Measurements from ENCODE around the gene SLC4A5. TPM values are rescaled to one million over a fixed set of nuclear protein-coding genes. Genes with fewer than 3 reads are reported as not detected.
"Not testable (repeated sequence)": the region's sequence is repeated elsewhere in the genome, so short reads cannot be mapped to it uniquely, and the experiment has no call there.

The SLC4A5 gene
- total RNA-seq, 1 donor from 2014 or later = 1.8 TPM

DNA sequence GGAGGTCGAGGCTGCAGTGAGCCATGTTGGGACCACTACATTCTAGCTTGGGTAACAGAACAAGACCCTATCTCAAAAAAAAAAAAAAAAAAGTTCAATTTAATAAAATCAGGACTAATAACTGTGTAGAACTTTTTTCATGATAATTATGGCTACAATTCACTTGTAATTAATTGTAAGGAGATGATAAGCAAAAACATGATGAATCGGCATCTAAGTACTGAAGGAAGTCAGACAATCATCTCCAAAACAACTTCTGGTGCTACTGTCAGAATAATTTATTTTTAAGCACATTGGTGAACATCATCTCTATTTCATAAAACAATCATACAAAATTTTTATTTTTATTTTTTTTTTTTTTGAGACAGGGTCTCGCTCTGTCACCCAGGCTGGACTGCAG lies 154.5 kb downstream of the SLC4A5 start:
- Mint-ChIP-seq H3K9me3 (peaks cover 4% of the 10 kb centered on the region), H3K4me3 (ENCODE audit: low read depth) (no peak overlapping the region), H3K27me3 (ENCODE audit: low read depth) (peaks cover 3% of the 10 kb centered on the region), H3K4me1 (ENCODE audit: low read depth) (peaks cover 28% of the 10 kb centered on the region), H3K36me3 (ENCODE audit: low read depth) (peaks cover 4% of the 10 kb centered on the region), H3K27ac (no peak overlapping the region)
- intact Hi-C loops (cut with micrococcal nuclease) = no loop called here
- DNase-seq (ENCODE audit: low spot score) = no peak

DNA sequence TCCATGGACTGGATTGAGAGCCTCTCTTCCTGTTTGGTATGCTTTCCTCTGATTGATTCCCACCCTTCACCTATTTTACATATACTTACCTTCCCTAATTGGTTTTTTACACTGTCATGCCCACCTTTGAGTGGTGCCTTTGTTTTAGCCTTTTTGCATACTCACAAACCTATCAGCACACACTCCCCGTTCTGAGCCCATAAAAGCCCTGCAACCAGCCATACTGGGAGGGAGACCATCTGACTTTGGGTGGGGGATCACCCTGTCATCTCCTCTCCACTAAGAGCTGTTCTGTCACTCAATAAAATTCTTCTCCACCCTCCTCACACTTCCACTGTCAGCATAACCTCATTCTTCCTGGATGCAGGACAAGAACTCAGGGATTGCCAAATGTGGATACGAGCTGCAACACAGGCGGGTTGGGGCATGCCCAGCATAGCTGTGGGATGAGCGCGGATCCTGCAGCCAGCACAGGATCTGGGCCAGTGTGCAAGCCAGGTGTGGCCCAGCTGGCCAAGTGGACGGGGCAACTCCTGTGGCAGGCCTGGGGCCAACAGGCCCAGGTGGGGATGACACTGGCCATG lies 155.1 kb downstream of the SLC4A5 start:
- peaks cover 29% of the 10 kb centered on the region for H3K4me1 Mint-ChIP-seq (ENCODE audit: low read depth)
- peaks cover 3% of the 10 kb centered on the region for H3K27me3 Mint-ChIP-seq (ENCODE audit: low read depth)
- H3K36me3 Mint-ChIP-seq (ENCODE audit: low read depth) = peaks cover 4% of the 10 kb centered on the region
- DNase-seq (ENCODE audit: low spot score) = no peak
- H3K9me3 Mint-ChIP-seq = peaks cover 4% of the 10 kb centered on the region
- H3K4me3 Mint-ChIP-seq (ENCODE audit: low read depth) = no peak overlapping the region
- H3K27ac Mint-ChIP-seq = no peak overlapping the region
- intact Hi-C loops (cut with micrococcal nuclease) = no loop called here

DNA sequence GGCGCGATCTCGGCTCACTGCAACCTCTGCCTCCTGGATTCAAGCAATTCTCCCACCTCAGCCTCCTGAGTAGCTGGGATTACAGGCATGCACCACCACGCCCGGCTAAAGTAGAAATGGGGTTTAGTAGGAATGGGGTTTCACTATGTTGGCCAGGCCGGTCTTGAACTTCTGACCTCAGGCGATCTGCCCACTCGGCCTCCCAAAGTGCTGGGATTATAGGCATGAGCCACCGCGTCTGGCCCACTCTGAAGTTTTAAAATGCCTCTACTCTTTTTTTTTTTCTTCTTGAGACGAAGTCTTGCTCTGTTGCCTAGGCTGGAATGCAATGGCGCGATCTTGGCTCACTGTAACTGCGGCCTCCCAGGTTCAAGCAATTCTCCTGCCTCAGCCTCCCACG lies 156.5 kb downstream of the SLC4A5 start:
- H3K4me1 Mint-ChIP-seq (ENCODE audit: low read depth) = peaks cover 32% of the 10 kb centered on the region
- not testable (repeated sequence) for H3K9me3 Mint-ChIP-seq; H3K27me3 Mint-ChIP-seq (ENCODE audit: low read depth); H3K4me3 Mint-ChIP-seq (ENCODE audit: low read depth); H3K36me3 Mint-ChIP-seq (ENCODE audit: low read depth); DNase-seq (ENCODE audit: low spot score)
- peak overlapping the region; percentile 75 for H3K27ac Mint-ChIP-seq
- intact Hi-C loops (cut with micrococcal nuclease) = loop anchor here (1.0 kb wide), 1 partner anchor 12 kb away; the partner anchor contains the start of gene MTHFD2

DNA sequence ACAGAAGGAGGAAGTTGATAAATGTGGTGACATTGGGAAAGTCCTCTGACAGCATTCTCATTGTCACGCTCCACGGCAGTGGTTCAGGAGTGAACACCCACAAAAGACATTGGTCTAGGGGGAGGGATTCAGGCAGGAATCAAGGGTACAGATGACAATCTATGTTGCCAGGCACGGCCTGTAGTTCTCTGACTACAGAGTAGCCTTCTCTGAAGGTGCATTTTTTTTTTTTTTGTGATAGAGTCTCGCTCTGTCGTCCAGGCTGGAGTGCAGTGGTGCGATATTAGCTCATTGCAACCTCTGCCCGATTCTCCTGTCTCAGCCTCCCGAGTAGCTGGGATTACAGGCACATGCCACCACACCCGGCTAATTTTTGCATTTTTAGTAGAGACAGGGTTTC lies 157.2 kb downstream of the SLC4A5 start:
- Mint-ChIP-seq H3K36me3 (ENCODE audit: low read depth) (peaks cover 4% of the 10 kb centered on the region), H3K4me3 (ENCODE audit: low read depth) (no peak overlapping the region), H3K27ac (peak overlapping the region; percentile 75), H3K9me3 (peaks cover 4% of the 10 kb centered on the region), H3K27me3 (ENCODE audit: low read depth) (peaks cover 2% of the 10 kb centered on the region), H3K4me1 (ENCODE audit: low read depth) (peaks cover 35% of the 10 kb centered on the region)
- peak; percentile 46 for DNase-seq (ENCODE audit: low spot score)
- intact Hi-C loops (cut with micrococcal nuclease) = loop anchor here (1.0 kb wide), 1 partner anchor 12 kb away; the partner anchor contains the start of gene MTHFD2

DNA sequence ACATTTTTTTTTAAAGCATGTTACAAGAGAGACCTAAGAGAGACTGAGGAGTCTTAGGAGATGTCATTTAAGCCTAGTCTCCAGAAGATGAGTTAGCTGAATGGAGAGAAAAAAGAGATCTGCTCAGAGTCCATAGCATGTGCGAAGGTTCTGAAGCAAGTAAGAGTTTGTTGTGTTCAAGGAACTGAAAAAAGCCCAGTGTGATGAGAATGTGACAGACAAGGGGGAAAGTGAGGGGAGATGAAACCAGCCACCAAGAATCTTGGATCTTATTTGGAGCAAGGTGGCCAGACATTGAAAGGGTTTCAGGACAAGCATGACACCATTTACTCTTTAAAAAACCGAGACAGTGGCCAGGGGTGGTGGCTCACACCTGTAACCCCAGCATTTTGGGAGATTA lies 159.3 kb downstream of the SLC4A5 start:
- DNase-seq (ENCODE audit: low spot score) = no peak
- intact Hi-C loops (cut with micrococcal nuclease) = no loop called here
- peaks cover 4% of the 10 kb centered on the region for H3K36me3 Mint-ChIP-seq (ENCODE audit: low read depth)
- H3K9me3 Mint-ChIP-seq = peaks cover 4% of the 10 kb centered on the region
- H3K4me1 Mint-ChIP-seq (ENCODE audit: low read depth) = peaks cover 37% of the 10 kb centered on the region
- H3K27ac Mint-ChIP-seq = peak overlapping the region; percentile 0
- H3K4me3 Mint-ChIP-seq (ENCODE audit: low read depth) = no peak overlapping the region
- no peaks in the 10 kb centered on the region for H3K27me3 Mint-ChIP-seq (ENCODE audit: low read depth)

DNA sequence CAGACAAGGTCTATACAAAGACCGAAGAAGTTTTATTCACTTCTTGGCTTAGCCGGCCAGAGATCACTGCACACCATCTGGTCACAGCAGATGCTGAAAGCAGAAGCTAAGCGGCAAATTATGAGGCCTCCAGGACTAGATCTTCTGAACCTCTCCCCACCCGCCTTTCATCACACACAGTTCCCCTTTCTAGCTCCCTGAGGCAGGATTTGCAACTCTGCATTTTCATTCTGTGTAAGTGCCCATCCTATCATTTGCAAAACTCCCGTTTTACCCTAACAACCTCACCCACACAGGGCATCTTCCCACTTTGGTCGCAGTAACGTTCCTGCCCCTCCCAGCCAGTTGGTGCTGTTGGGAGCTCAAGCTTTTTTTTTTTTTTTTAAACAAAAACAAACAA lies 161.5 kb downstream of the SLC4A5 start:
- peaks cover 40% of the 10 kb centered on the region for H3K4me1 Mint-ChIP-seq (ENCODE audit: low read depth)
- DNase-seq (ENCODE audit: low spot score) = no peak
- no peak overlapping the region for H3K4me3 Mint-ChIP-seq (ENCODE audit: low read depth)
- peaks cover 13% of the 10 kb centered on the region for H3K36me3 Mint-ChIP-seq (ENCODE audit: low read depth)
- peaks cover 4% of the 10 kb centered on the region for H3K9me3 Mint-ChIP-seq
- H3K27ac Mint-ChIP-seq = peak overlapping the region; percentile 76
- no peaks in the 10 kb centered on the region for H3K27me3 Mint-ChIP-seq (ENCODE audit: low read depth)
- intact Hi-C loops (cut with micrococcal nuclease) = no loop called here

DNA sequence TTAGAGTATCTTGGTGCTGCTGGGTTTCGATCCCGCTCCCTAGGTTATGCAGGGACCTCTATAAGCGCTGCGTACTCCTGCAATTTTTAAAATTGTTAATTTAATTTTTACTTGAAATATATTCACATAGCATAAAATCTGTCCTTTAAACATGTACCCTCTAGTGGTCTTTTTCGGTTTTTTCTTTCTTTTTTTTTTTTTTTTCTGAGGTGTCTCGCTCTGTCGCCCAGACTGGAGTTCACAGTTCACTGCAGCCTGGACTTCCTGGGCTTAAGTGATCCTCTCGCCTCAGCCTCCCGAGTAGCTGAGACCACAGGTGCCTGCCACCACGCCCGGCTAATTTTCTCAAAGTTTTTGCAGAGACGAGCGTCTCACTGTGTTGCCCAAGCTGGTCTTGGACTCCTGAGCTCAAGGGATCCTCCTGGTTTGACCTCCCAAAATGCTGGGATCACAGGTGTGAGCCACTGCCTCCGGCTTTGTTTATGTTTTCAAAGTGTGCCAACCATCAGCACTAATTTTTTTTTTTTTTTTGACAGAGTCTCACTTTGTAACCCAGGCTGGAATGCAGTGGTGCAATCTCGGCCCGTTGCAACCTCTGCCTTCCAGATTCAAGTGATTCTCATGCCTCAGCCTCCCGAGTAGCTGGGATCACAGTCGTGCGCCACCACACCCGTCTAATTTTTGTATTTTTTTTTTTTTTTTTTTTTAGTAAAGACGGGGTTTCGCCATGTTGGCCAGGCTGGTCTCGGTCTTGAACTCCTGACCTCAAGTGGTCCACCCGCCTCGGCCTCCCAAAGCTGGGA lies 164.0 kb downstream of the SLC4A5 start:
- H3K9me3 Mint-ChIP-seq = no peaks in the 10 kb centered on the region
- intact Hi-C loops (cut with micrococcal nuclease) = no loop called here
- peak overlapping the region; percentile 81 for H3K27ac Mint-ChIP-seq
- no peak for DNase-seq (ENCODE audit: low spot score)
- H3K4me3 Mint-ChIP-seq (ENCODE audit: low read depth) = peak overlapping the region; percentile 85
- no peaks in the 10 kb centered on the region for H3K27me3 Mint-ChIP-seq (ENCODE audit: low read depth)
- H3K36me3 Mint-ChIP-seq (ENCODE audit: low read depth) = peaks cover 26% of the 10 kb centered on the region
- peaks cover 42% of the 10 kb centered on the region for H3K4me1 Mint-ChIP-seq (ENCODE audit: low read depth)

DNA sequence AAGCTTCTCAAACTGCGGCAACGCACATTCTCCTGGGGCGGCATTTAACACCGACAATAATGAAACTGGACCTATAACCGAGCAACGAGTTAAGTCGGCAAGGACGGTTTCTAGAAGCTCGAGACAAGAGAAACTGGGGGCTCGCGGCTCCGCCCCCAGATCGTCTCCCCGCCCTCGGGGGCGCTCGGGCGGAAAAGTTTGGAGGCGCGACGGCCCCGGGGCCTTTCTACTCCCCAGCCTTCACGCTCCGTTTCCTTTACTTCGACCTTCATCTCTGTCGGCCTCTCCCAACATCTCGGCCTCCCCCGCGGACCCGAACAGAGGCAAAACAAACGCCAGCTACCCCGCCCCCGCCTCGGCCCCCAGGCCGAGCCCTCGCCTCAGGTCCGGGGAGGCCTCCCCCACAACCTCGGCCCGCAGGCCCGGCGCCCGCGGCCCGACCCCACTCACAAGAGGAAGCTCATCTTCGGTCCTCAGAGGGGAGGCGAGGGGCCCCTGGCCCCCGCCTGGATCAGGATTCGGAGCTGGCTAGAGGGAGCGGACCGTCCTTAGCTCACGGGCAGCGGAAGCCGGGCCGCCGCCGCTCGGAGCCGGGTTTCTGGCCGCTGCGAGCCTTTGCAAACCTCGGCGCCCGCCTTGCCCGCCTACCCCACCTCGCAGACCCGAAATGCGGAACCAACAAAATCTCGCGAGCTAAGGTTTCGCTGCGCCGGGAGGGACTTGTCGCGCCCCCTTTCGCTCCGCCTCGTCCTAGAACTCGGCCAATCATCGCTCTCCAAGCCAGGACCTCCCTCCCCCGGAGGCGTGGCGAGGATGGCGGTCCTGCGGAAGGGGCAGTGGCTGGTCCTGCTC lies 164.8 kb downstream of the SLC4A5 start, which contains the start of gene MOB1A:
MOB1A (minus strand) TSS at position 669 of the 852 bp plus-strand sequence; CDS start at position 464, 205 bp downstream.
- peak; percentile 97 for DNase-seq (ENCODE audit: low spot score)
- H3K9me3 Mint-ChIP-seq = no peaks in the 10 kb centered on the region
- peak within 1 kb of the TSS; percentile 81 for H3K27ac Mint-ChIP-seq
- peak within 1 kb of the TSS; percentile 85 for H3K4me3 Mint-ChIP-seq (ENCODE audit: low read depth)
- intact Hi-C loops (cut with micrococcal nuclease) = loop anchor here (1.0 kb wide), 2 partner anchors 20 to 28 kb away; partner anchors contain the start of gene MTHFD2
- H3K27me3 Mint-ChIP-seq (ENCODE audit: low read depth) = no peaks in the 10 kb centered on the region
- H3K36me3 Mint-ChIP-seq (ENCODE audit: low read depth) = peaks cover 28% of the 10 kb centered on the region
- H3K4me1 Mint-ChIP-seq (ENCODE audit: low read depth) = peaks cover 40% of the 10 kb centered on the region

DNA sequence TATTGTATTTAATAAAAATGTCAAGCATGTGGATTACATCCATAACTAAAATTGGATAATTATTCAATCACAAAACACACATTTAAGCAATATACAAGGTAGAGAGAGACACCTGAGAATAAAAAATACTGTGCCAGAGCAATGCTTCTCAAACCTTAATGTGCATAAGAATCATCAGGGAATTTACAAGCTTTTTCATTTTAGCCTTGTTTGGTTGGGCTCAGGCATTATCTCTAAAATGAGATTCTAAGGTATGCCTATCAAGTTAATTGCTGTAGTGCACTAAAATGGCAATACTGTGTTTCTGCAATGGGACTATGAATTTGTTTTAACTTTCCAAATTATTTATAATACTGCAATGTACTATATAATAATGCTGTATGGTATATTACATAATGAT lies 165.5 kb downstream of the SLC4A5 start:
- Mint-ChIP-seq H3K9me3 (no peaks in the 10 kb centered on the region), H3K36me3 (ENCODE audit: low read depth) (peaks cover 32% of the 10 kb centered on the region), H3K27ac (peak overlapping the region; percentile 81), H3K4me3 (ENCODE audit: low read depth) (peak overlapping the region; percentile 85), H3K27me3 (ENCODE audit: low read depth) (no peaks in the 10 kb centered on the region), H3K4me1 (ENCODE audit: low read depth) (peaks cover 44% of the 10 kb centered on the region)
- no peak for DNase-seq (ENCODE audit: low spot score)
- intact Hi-C loops (cut with micrococcal nuclease) = loop anchor here (1.0 kb wide), 2 partner anchors 21 to 29 kb away; partner anchors contain the start of gene MTHFD2

DNA sequence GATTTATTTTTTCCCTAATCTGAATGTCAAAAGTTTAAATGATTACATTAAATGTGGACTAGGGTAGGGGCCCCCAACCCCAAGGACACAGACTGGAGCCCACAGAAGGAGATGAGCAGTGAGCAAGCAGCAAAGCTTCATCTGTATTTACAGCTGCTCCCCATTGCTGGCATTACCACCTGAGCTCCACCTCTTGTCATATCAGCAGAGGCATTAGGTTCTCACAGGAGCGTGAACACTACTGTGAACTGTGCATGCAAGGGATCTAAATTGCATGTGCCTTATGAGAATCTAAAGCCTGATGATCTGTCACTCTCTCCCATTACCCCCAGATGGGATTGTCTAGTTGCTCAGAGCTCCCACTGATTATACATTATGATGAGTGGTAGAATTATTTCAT lies 168.3 kb downstream of the SLC4A5 start:
- intact Hi-C loops (cut with micrococcal nuclease) = no loop called here
- Mint-ChIP-seq H3K27ac (no peak overlapping the region), H3K4me3 (ENCODE audit: low read depth) (no peak overlapping the region), H3K9me3 (no peaks in the 10 kb centered on the region), H3K27me3 (ENCODE audit: low read depth) (no peaks in the 10 kb centered on the region), H3K36me3 (ENCODE audit: low read depth) (peaks cover 52% of the 10 kb centered on the region), H3K4me1 (ENCODE audit: low read depth) (peaks cover 42% of the 10 kb centered on the region)
- DNase-seq (ENCODE audit: low spot score) = no peak

DNA sequence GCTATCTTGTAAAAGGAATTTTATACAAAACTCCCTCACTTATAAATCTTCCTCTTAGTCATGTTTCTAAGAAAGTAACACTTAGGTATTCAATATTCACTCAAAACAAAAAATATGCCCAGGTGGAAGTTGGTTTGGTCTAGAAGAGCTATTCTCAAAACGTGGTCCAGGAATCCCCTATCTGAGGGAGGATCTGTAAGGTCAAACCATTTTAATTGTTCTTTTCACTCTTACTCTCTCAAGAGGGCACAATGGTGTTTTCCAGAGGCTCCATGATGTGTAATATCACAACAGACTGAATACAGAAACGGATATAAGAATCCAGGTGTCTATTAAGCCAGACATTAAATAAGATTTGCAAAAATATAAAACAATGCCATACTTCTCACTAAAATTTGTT lies 174.5 kb downstream of the SLC4A5 start:
- peaks cover 17% of the 10 kb centered on the region for H3K4me1 Mint-ChIP-seq (ENCODE audit: low read depth)
- DNase-seq (ENCODE audit: low spot score) = no peak
- H3K9me3 Mint-ChIP-seq = peaks cover 10% of the 10 kb centered on the region
- H3K4me3 Mint-ChIP-seq (ENCODE audit: low read depth) = no peak overlapping the region
- intact Hi-C loops (cut with micrococcal nuclease) = no loop called here
- peak overlapping the region; percentile 58 for H3K27ac Mint-ChIP-seq
- no peaks in the 10 kb centered on the region for H3K27me3 Mint-ChIP-seq (ENCODE audit: low read depth)
- peaks cover 73% of the 10 kb centered on the region for H3K36me3 Mint-ChIP-seq (ENCODE audit: low read depth)
